Umbilical cord (tissue), 2 donors: Measurements from ENCODE around the gene CDK6. TPM values are rescaled to one million over a fixed set of nuclear protein-coding genes. Genes with fewer than 3 reads are reported as not detected.
A peak's percentile ranks its signal among the peaks of the same experiment; 100 is the strongest.
"Not testable (repeated sequence)": the region's sequence is repeated elsewhere in the genome, so short reads cannot be mapped to it uniquely, and the experiment has no call there.

Experiments
- DNase-seq: peaks from one replicate; pipeline ENCODE4 v3.0.0-alpha.2; 2015; ENCODE audit warnings: low spot score
- total RNA-seq: library from RNA; depleted of rRNA; stranded (reverse); fragments of >200 nt; gene quantifications from one replicate; pipeline ENCODE4 v1.2.3, GENCODE V29; 2014; ENCODE audit warnings: low replicate concordance; ENCODE audit not compliant: insufficient read depth

Gene CDK6
- 118 TPM for total RNA-seq

DNA sequence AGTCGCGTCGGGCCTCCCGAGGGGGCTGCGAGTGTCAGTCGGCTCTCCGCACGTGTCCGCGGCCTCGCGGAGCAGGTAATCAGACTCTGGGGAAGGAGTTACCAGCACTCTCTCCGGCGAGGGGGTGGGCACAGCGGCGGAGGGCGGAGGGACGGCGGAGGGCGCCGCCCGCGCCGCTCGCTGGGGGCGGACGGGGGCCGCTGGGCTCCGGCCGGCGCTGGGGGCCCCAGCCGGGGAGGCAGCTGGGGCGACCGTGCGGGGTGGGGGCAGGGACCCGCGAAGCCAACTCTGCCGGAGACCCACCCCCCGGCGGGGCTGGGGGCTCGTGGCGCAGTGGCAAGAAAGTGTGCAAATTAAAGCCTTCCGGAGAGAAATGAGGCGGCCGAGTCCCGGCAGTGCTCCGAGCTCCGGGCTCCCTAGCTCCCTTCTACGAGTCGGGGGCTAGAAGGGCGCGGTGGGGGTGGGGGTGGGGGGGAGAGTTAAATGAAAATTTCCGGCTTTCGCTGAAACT is at the start of gene CDK6:
Gene CDK6, minus strand, starts transcription at position 85 of the 511 bp plus-strand sequence. CDS start 3,250 bp downstream, outside the sequence.
- DNase-seq, result peak; percentile 83

DNA sequence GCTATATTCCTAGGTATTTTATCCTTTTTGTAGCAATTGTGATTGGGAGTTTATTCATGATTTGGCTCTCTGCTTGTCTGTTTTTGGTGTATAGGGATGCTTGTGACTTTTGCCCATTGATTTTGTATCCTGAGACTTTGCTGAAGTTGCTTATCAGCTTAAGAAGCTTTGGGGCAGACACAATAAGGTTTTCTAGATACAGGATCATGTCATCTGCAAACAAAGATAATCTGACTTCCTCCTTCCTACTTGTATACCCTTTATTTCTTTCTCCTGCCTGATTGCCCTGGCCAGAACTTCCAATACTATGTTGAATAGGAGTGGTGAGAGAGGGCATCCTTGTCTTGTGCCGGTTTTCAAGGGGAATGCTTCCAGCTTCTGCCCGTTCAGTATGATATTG is 49.7 kb upstream of the CDK6 start:
- not testable (repeated sequence) for DNase-seq

DNA sequence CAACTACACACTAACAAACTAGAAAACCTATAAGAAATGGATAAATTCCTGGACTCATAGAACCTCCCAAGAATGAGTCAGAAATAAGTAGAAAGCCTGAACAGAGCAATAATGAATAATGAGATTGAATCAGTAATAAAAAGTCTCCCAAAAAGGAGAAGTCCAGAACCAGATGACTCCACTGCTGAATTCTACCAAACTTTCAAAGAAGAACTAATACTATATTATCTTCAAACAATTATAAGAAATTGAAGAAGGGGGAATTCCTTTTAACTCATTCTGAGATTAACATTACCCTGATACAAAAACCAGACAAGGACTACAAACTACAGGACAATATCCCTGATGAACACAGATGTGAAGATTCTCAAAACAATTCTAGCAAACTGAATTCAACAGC is 47.8 kb upstream of the CDK6 start:
- no peak for DNase-seq

DNA sequence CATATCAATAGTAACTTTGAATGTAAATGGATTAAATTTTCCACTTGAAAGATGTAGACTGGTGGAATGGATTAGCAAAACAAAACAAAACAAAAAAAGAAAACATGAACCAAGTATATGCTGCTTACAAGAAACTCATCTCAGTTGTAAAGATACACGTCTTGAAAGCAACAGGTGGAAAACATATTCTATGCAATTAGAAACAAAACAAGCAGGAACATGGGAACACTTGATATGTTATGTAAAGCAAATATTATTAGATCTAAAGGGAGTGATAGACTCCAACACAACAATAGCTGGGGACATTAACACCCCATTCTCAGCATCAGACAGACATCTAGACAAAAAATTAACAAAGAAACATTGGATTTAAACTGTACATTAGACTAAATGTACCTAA is 46.4 kb upstream of the CDK6 start:
- no peak for DNase-seq

DNA sequence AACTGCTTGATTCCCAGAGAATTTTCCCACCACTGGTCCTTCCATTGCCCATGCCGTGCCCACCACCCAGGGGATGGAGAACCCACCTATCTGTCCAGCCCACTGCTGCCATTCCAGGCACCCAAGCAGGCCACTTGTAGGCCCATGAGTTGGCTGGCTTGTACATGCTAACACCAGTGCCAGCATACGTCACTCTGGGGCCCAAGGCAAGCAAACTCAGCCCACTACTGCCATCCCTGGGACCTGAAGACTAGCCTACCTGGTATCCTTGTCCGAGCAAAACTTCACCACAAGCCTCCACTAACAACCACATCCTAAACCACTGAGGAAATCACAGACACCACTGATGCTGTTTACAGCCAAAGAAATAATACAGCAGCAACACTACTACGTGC is 44.7 kb upstream of the CDK6 start:
- DNase-seq, result no peak

- no peak for DNase-seq
Measured at GRCh38 chr7:92880212-92881090, 44.1 kb upstream of the CDK6 start.

DNA sequence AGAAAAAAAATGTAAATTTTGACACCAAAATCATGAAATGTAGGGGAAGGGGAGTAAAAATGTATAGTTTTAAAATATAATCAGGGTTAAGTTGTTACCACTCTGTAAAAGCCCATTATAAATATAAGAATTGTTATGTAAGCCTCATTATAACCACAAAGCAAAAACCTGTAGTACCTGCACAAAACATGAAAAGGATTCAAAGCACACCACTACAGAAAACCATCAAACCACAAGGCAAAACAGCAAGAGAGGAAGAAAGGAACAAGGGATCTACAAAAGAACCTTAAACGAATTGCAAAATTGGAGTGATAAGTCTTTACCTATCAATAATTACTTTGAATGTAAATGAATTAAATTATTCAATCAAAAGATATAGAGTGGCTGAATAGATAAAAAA is 41.0 kb upstream of the CDK6 start:
- no peak for DNase-seq

GRCh38 chr7:92876836-92877235 is 40.5 kb upstream of the CDK6 start:
- no peak for DNase-seq

DNA sequence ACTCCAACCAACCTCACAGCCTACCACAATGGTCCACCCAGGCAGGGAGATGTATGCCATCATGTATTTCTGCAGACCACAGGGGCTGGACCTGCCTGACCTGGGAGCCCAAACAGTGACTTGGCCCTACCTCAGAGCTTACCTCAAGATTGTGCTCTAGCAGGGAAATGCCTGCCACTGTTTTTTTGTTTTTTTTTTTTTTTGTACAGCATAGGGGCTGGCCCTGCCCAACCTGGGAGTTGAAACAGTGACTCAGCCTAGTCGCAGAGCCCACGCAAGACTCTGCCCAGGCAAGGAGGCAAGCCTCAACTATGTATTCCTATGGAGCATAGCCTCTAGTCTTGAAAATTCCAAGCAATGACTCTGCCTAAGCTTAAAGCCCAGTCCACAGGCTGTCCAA is 39.3 kb upstream of the CDK6 start:
- no peak for DNase-seq

GRCh38 chr7:92875173-92875572 is 38.8 kb upstream of the CDK6 start:
- no peak for DNase-seq

GRCh38 chr7:92874567-92874966 is 38.2 kb upstream of the CDK6 start:
- DNase-seq, result no peak

- peak; percentile 69 for DNase-seq
Measured at GRCh38 chr7:92873776-92874175, 37.4 kb upstream of the CDK6 start.

DNA sequence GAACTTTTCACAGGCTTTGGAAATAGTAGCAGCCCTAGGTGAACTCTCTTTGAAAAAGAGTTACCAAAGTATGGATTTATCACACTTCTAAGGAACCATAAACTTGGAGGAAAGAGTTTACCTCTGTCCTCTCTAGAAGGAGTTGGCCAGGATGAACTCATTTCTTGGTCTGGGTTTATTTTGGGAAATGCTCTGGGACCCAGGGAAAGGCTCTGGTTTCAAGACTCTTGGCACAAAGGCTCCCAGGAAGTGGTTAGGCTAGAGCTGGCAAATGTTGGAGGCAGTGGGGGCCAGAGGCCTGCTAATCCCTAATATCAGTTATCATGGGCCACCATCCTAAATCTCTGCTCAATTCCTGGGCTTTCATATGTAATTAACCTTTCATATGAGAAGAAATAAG is 36.3 kb upstream of the CDK6 start:
- DNase-seq, result no peak

- DNase-seq, result no peak
Measured at GRCh38 chr7:92868683-92869293, 32.4 kb upstream of the CDK6 start.

GRCh38 chr7:92864169-92864568 is 27.8 kb upstream of the CDK6 start:
- DNase-seq, result not testable (repeated sequence)

GRCh38 chr7:92856436-92856835 is 20.1 kb upstream of the CDK6 start:
- no peak for DNase-seq

- no peak for DNase-seq
Measured at GRCh38 chr7:92854501-92855238, 18.3 kb upstream of the CDK6 start.

DNA sequence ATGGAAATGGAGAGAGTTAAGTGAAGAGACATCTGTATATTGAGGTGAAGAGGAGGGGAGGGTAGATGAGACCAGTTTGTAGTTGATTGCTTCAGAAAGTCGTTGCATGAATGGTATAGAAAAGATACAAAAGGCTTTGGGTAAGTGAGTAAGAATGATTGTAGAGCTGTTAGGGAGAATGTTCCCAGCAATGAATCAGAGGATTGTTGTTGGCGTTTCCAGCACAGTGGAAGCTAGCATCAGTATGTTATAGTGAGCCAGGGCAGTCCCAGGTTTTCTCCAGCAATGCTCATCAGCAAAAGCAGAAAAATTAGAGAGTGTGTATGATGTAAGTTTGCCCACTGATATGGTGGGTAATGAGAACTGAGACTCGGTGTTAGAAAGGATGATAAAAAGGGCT is 15.4 kb upstream of the CDK6 start:
- no peak for DNase-seq

- no peak for DNase-seq
Measured at GRCh38 chr7:92850516-92850915, 14.1 kb upstream of the CDK6 start.

GRCh38 chr7:92849322-92849721 is 12.9 kb upstream of the CDK6 start:
- no peak for DNase-seq

- no peak for DNase-seq
Measured at GRCh38 chr7:92848851-92849250, 12.5 kb upstream of the CDK6 start.

DNA sequence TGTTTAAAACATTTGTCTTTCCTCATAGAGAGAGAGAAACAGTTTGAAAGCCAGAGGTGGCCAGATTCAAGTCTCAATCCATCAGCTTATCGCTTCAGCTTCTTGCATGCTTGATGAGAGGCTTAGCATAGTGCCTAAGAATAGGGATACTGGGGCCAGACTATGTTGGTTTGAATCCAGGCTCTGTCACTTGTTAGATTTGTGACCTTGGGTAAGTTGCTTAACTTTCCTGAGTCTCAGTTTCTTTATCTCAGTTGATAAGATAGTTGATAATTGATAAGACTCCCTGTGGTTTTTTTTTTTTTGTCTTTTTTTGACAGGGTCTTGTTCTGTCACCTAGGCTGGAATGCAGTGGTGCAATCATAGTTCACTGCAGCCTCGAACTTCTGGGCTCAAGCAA is 12.1 kb upstream of the CDK6 start:
- no peak for DNase-seq
